IMR-90 (cell line): ENCODE measurements around the gene FOXK1. TPM values are rescaled to one million over a fixed set of nuclear protein-coding genes. Genes with fewer than 3 reads are reported as not detected.
A peak's percentile ranks its signal among the peaks of the same experiment; 100 is the strongest.

Experiments
- CEBPB ChIP-seq: IDR thresholded peaks from 2 replicates; pipeline ENCODE4 v1.6.1; 2012; ENCODE audit warnings: low read depth, low read length, improper control_type of control experiment
- MXI1 ChIP-seq: IDR thresholded peaks from 2 replicates; pipeline ENCODE4 v1.6.1; 2012; ENCODE audit warnings: low read depth, mild to moderate bottlenecking, low read length, moderate library complexity, borderline replicate concordance
- polyA plus RNA-seq, 3 experiments: library from polyadenylated mRNA; depleted of rRNA; stranded (reverse); fragments of >200 nt; gene quantifications; 2 replicates each; pipeline ENCODE4 v1.2.3, GENCODE V29; 2012; ENCODE audit warnings: low replicate concordance in 1 of 3
- total RNA-seq: library from RNA; depleted of rRNA; stranded (reverse); fragments of >200 nt; gene quantifications from 2 replicates; pipeline ENCODE4 v1.2.3, GENCODE V29; 2012
- TF ChIP-seq, protein P1 (sequence below): fragments of 150-350 bp; IDR thresholded peaks from 2 replicates; pipeline ENCODE4 v1.6.1; 2016; ENCODE audit warnings: low read depth, mild to moderate bottlenecking, low read length, moderate library complexity, borderline replicate concordance

The FOXK1 gene
- total and polyA plus RNA-seq, 2 of the 4 experiments (the other 2 are of a cell fraction), result 4.3 to 8.8 TPM

DNA sequence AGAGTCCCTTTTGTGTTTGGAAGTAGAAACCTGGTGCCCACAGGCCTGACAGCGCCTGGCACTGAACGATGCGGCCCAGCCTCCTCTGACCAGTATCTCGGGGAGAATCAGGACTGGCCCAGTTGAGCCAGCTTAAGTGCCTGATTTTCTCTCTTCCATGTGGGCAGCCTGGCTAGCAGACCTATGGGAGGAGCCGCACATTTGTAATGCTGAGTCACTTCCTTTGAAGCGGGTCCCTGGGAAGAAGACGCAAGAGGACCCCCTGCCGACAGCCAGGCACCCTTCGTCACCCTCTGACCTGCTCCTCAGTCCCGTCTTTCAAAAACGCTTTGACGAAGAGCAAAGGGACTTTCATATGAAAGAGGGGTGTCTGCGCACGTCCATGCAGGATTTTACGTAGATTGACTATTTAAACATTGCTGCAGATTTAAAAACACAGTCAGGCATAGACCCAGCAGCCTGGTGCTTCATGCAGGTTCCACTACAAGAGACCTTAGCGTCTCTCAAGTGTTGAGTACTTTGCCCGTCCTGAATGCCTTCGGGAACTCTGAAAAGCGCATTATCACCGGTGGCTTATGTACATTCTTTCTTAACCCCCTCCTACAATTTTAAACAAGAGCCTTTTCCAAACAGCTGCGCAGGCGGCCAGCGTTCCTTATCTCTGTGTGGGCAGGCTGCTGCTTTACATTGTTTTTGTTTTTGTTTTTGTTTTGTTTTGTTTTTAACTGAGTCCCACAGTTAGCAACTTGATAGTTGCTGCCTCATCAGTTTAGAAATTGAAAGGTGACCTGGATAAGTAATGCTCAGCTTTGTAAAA lies 56.8 kb downstream of the FOXK1 start (continued):
- TF ChIP-seq, protein P1, sequence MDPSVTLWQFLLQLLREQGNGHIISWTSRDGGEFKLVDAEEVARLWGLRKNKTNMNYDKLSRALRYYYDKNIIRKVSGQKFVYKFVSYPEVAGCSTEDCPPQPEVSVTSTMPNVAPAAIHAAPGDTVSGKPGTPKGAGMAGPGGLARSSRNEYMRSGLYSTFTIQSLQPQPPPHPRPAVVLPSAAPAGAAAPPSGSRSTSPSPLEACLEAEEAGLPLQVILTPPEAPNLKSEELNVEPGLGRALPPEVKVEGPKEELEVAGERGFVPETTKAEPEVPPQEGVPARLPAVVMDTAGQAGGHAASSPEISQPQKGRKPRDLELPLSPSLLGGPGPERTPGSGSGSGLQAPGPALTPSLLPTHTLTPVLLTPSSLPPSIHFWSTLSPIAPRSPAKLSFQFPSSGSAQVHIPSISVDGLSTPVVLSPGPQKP, result no peak
- TF ChIP-seq MXI1, result no peak
- peak; percentile 64; the same call in 1 of the 2 replicates for TF ChIP-seq CEBPB
